ENCODE data around the gene ANKRD12. TPM values are rescaled to one million over a fixed set of nuclear protein-coding genes. Genes with fewer than 3 reads are reported as not detected.
"Not testable (repeated sequence)": the region's sequence is repeated elsewhere in the genome, so short reads cannot be mapped to it uniquely, and the experiment has no call there.

Gene ANKRD12
- total RNA-seq, 1 donor from 2014 or later = 11.4 TPM

- peaks cover 0 to 42% of the 10 kb centered on the region in 2 donors for H3K4me1 ChIP-seq
- H3K27me3 ChIP-seq = no peaks in the 10 kb centered on the region
- H3K9me3 ChIP-seq = no peaks in the 10 kb centered on the region
- H3K36me3 ChIP-seq = no peaks in the 10 kb centered on the region
- DNase-seq (ENCODE audit: low spot score in 2 of 2) = no peak
- intact Hi-C loops (cut with DNase I) = no loop called here
- TF ChIP-seq, protein P1, sequence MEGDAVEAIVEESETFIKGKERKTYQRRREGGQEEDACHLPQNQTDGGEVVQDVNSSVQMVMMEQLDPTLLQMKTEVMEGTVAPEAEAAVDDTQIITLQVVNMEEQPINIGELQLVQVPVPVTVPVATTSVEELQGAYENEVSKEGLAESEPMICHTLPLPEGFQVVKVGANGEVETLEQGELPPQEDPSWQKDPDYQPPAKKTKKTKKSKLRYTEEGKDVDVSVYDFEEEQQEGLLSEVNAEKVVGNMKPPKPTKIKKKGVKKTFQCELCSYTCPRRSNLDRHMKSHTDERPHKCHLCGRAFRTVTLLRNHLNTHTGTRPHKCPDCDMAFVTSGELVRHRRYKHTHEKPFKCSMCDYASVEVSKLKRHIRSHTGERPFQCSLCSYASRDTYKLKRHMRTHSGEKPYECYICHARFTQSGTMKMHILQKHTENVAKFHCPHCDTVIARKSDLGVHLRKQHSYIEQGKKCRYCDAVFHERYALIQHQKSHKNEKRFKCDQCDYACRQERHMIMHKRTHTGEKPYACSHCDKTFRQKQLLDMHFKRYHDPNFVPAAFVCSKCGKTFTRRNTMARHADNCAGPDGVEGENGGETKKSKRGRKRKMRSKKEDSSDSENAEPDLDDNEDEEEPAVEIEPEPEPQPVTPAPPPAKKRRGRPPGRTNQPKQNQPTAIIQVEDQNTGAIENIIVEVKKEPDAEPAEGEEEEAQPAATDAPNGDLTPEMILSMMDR (IDR thresholded peaks at IDR 0.05) = no peak
- no peak overlapping the region for H3K4me3 ChIP-seq
- no peak overlapping the region for H3K27ac ChIP-seq
These were observed 13.5 kb downstream of the ANKRD12 start for GRCh38 chr18:9150121-9150520.

DNA sequence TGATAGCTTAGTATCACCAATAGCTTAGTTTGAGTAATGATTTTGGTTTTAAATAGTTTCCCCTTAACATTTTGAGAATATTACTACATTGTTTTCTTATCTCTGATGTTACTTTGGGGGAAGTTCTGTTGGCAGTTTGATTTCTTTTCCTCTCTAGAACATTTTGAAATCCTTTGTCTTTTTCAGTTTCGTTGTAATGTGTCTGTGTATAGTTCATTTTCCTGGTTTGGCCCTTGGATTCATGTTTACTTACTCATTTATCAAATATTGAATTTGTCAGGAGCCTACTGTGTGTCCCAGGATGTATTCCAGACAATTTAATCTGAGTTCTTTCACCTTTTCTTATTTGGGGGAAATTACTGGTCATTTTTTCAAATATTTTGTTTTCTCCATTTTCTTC lies 16.7 kb downstream of the ANKRD12 start:
- Histone ChIP-seq H3K36me3 (no peaks in the 10 kb centered on the region), H3K4me3 (no peak overlapping the region), H3K27me3 (no peaks in the 10 kb centered on the region), H3K9me3 (no peaks in the 10 kb centered on the region), H3K4me1 (peaks cover 0 to 21% of the 10 kb centered on the region in 2 donors), H3K27ac (no peak overlapping the region)
- no peak for DNase-seq (ENCODE audit: low spot score in 2 of 2)
- intact Hi-C loops (cut with DNase I) = no loop called here
- TF ChIP-seq, protein P1 (IDR thresholded peaks at IDR 0.05) = no peak

- no peak overlapping the region for H3K4me3 ChIP-seq
- no peak overlapping the region for H3K27ac ChIP-seq
- peaks cover 0 to 19% of the 10 kb centered on the region in 2 donors for H3K4me1 ChIP-seq
- no peaks in the 10 kb centered on the region for H3K27me3 ChIP-seq
- DNase-seq (ENCODE audit: low spot score in 2 of 2) = no peak
- intact Hi-C loops (cut with DNase I) = no loop called here
- H3K36me3 ChIP-seq = no peaks in the 10 kb centered on the region
- TF ChIP-seq, protein P1 (IDR thresholded peaks at IDR 0.05) = no peak
- no peaks in the 10 kb centered on the region for H3K9me3 ChIP-seq
These were observed 20.1 kb downstream of the ANKRD12 start for GRCh38 chr18:9156604-9157249.

DNA sequence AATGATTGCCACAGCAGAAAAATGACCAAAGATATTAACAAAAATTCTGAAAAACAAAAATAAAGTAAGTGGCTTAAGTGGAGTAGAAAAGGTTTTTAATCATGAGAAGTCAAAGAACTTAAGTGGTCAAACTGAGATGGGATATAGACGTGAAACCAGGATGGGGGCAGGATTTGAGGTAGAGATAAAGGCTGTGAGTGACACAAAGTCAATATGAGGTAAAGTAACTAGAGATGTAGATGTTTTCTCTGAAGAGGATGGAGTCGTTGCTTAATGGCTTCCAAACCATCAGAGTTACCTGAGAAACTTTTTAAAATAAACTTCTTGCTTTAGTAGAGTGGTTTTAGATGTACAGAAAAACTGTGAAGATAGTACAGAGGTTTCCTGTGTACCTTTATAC lies 21.2 kb downstream of the ANKRD12 start:
- Histone ChIP-seq H3K36me3 (no peaks in the 10 kb centered on the region), H3K9me3 (no peaks in the 10 kb centered on the region), H3K27ac (no peak overlapping the region), H3K4me1 (peaks cover 0 to 13% of the 10 kb centered on the region in 2 donors), H3K4me3 (no peak overlapping the region), H3K27me3 (no peaks in the 10 kb centered on the region)
- TF ChIP-seq, protein P1 (IDR thresholded peaks at IDR 0.05) = no peak
- no peak for DNase-seq (ENCODE audit: low spot score in 2 of 2)
- intact Hi-C loops (cut with DNase I) = no loop called here

GRCh38 chr18:9160014-9160413 lies 23.4 kb downstream of the ANKRD12 start:
- Histone ChIP-seq H3K27me3 (no peaks in the 10 kb centered on the region), H3K4me1 (peaks cover 0 to 5% of the 10 kb centered on the region in 2 donors), H3K4me3 (no peak overlapping the region), H3K36me3 (no peaks in the 10 kb centered on the region), H3K9me3 (peaks cover 0 to 15% of the 10 kb centered on the region in 2 donors), H3K27ac (no peak overlapping the region)
- no peak for DNase-seq (ENCODE audit: low spot score in 2 of 2)
- TF ChIP-seq, protein P1 (IDR thresholded peaks at IDR 0.05) = no peak
- intact Hi-C loops (cut with DNase I) = no loop called here

- H3K27ac ChIP-seq; intact Hi-C loops (cut with DNase I); H3K4me1 ChIP-seq; H3K4me3 ChIP-seq; H3K36me3 ChIP-seq; DNase-seq (ENCODE audit: low spot score in 2 of 2); H3K27me3 ChIP-seq: not testable (repeated sequence)
- peaks cover 0 to 15% of the 10 kb centered on the region in 2 donors for H3K9me3 ChIP-seq
These were observed 26.1 kb downstream of the ANKRD12 start for GRCh38 chr18:9162663-9163062.

GRCh38 chr18:9164149-9164548 lies 27.6 kb downstream of the ANKRD12 start:
- intact Hi-C loops (cut with DNase I); H3K36me3 ChIP-seq; DNase-seq (ENCODE audit: low spot score in 2 of 2); H3K27me3 ChIP-seq; H3K27ac ChIP-seq; H3K4me3 ChIP-seq; H3K4me1 ChIP-seq: not testable (repeated sequence)
- H3K9me3 ChIP-seq = peaks cover 0 to 15% of the 10 kb centered on the region in 2 donors

DNA sequence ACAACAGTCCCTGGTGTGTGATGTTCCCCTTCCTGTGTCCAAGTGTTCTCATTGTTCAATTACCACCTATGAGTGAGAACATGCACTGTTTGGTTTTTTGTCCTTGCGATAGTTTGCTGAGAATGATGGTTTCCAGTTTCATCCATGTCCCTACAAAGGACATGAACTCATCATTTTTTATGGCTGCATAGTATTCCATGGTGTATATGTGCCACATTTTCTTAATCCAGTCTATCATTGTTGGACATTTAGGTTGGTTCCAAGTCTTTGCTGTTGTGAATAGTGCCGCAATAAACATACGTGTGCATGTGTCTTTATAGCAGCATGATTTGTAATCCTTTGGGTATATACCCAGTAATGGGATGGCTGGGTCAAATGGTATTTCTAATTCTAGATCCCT lies 29.3 kb downstream of the ANKRD12 start:
- DNase-seq (ENCODE audit: low spot score in 2 of 2); H3K27me3 ChIP-seq; H3K4me3 ChIP-seq; intact Hi-C loops (cut with DNase I); H3K27ac ChIP-seq; H3K4me1 ChIP-seq; H3K36me3 ChIP-seq: not testable (repeated sequence)
- peaks cover 0 to 15% of the 10 kb centered on the region in 2 donors for H3K9me3 ChIP-seq

DNA sequence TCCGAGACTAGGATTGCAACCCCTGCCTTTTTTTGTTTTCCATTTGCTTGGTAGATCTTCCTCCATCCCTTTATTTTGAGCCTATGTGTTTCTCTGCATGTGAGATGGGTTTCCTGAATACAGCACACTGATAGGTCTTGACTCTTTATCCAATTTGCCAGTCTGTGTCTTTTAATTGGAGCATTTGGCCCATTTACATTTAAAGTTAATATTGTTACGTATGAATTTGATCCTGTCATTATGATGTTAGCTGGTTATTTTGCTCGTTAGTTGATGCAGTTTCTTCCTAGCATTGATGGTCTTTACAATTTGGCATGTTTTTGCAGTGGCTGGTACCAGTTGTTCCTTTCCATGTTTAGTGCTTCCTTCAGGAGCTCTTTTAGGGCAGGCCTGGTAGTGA lies 32.9 kb downstream of the ANKRD12 start:
- H3K4me1 ChIP-seq; H3K27ac ChIP-seq; intact Hi-C loops (cut with DNase I); H3K27me3 ChIP-seq; DNase-seq (ENCODE audit: low spot score in 2 of 2); H3K4me3 ChIP-seq; H3K36me3 ChIP-seq; H3K9me3 ChIP-seq: not testable (repeated sequence)

Measured in ascending aorta (tissue), 2 donors.